HG02588 (cell line): ENCODE measurements around the gene VPS13D.

Experiments used
- ATAC-seq: cut with Tn5 transposase; IDR thresholded peaks from one replicate; pipeline ENCODE4 v1.9.1; 2021; ENCODE audit warnings: mild to moderate bottlenecking, moderate library complexity; ENCODE audit not compliant: unreplicated experiment

The VPS13D gene

DNA sequence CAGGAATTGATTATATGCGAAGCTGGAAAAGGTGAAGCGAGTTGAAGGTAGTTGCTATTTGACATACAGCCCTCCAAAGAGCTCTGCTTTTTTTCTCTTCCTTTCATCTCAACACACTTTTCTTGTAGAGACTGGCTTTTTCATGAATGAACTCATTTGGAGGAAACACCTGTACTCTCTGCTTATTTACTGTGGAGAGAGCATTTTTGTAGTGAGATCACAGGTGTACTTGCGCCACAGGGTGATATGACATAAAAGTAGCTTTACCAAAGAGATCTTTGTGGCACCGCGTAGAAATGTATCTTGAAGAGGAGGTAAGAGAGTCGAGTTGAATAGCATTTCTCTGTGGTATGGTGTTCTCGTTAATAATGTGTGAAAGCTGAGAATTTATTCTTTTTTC is 187.6 kb downstream of the VPS13D start:
- ATAC-seq = no peak

GRCh38 chr1:12420171-12420570 is 190.3 kb downstream of the VPS13D start:
- ATAC-seq = no peak

DNA sequence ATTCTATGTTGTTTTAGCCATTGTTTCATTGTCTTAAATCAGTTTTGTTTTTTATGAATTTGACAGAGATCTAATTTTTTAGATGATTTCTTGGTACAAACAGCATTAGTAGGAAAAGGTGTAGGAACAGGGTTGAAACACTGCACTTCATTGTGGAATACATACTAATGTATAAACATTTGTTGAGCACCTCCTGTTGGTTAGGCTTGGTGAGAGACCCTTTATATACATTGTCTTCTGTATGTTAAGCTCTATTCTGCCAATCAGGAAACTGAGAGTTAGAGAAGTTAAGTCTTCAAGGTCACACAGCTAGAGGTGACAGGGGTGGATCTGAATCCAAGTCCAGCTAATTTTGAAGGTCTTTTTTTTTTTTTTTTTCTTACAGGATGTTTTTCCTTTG is 192.7 kb downstream of the VPS13D start:
- no peak for ATAC-seq

GRCh38 chr1:12424087-12424529 is 194.3 kb downstream of the VPS13D start:
- no peak for ATAC-seq

- no peak for ATAC-seq
Measured at GRCh38 chr1:12424793-12425192, 195.0 kb downstream of the VPS13D start.

DNA sequence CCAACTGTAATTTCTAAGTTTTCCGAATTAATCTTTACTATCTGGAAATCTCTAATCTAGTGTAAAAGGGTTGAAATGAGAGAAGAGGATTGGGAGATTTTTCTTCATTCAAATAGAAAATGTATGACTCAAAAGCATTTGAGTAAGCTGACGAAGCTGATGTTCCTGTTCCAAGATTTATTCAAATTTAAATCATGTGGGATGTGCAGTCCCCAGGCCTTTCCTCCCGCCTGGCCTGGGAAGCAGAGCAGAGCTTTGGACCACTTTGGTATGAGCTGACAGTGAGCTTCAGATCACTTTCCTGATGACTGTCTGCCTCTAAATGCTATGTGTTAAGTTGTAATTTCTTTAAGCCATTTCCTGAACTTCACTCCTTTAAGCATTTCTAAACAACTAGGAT is 196.2 kb downstream of the VPS13D start:
- ATAC-seq = no peak

GRCh38 chr1:12428334-12428733 is 198.5 kb downstream of the VPS13D start:
- ATAC-seq = no peak

DNA sequence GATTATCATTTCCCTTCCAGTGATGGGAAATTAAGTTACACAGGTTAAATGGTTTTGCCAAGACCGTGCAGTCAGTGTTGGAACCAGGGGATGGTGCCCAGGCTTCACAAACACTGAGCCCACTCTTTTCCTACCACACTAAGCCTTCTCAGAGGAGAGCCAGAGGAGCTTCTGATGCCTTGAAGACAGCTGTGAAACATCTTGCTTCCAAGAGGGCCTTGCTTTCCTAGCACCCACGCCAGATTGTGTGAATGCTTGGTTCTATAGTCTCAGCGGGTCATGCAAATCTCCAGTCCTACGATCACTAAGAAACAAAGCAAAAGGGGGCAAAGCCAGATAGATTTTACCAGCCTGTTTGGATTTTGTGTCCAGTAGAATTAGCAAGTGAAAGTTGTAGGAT is 200.7 kb downstream of the VPS13D start:
- no peak for ATAC-seq

GRCh38 chr1:12432897-12433296 is 203.1 kb downstream of the VPS13D start:
- ATAC-seq = no peak

- no peak for ATAC-seq
Measured at GRCh38 chr1:12433323-12434053, 203.7 kb downstream of the VPS13D start.

- ATAC-seq = peak; percentile 38
Measured at GRCh38 chr1:12434174-12434573, 204.3 kb downstream of the VPS13D start.

DNA sequence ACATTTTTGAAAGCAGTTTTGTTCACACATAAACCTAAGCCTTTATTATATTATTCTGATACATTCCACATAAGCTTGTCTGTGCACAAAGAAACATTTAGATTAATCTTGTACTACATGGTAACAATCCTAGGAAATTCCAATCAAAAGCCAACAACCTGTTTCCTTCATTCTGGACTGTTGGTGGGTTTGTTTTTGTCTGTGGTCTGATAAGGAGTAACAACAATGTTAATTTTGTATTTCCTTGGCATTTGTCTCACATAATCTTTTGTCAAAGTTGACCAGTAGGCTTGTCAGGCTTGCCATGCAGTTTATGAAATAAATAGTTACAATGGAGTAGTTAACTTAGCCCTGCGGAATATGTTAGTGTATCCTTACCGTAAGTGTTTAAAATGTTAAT is 204.9 kb downstream of the VPS13D start:
- ATAC-seq = no peak

DNA sequence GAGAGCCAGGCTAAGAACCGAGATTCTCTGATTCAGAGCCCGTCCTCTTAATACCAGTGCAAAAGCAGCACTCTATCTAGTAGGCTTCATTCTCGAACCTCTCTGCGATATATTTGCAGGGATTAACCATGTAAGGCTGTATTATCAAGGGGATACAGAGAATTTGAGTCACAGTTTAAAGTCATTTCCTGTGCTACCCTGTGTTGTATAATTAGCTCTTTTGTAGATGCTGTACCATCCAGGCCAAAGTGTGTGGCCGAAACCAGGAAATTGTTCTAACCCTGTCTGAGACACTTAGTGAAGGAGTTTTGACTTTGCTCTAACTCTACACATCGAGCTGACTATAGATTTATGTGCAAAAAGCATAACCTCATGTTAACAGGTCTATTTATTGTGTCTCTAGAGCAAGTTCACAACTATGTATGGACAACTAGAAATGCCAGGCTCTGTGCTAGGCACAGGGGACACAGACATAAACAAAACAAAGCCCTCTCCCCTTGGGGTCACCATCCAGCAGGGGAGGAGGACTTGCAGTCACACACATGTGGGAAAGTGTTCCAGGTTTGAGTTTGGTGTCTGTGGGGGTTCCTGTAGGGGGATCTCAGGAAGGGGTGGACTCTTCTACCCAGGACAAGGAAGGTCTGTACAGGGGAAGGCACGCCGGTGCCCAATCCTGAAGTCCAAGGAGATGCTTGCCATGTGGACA is 206.0 kb downstream of the VPS13D start:
- ATAC-seq = peak; percentile 65

DNA sequence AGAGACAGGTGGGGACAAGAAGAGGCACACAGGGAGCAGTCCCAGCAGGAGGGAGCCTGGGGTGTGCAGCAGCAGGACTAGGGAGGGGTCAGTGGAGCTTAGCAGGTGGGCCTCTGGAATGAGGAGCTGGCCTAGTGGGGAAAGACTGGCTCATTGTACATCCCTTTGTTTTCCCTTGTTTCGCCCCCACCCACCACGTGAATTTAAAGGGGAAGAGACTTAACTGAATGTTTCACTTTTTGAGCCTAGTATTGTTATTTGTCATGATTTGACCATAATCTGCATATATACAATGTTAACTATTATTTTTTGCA is 206.5 kb downstream of the VPS13D start:
- no peak for ATAC-seq

DNA sequence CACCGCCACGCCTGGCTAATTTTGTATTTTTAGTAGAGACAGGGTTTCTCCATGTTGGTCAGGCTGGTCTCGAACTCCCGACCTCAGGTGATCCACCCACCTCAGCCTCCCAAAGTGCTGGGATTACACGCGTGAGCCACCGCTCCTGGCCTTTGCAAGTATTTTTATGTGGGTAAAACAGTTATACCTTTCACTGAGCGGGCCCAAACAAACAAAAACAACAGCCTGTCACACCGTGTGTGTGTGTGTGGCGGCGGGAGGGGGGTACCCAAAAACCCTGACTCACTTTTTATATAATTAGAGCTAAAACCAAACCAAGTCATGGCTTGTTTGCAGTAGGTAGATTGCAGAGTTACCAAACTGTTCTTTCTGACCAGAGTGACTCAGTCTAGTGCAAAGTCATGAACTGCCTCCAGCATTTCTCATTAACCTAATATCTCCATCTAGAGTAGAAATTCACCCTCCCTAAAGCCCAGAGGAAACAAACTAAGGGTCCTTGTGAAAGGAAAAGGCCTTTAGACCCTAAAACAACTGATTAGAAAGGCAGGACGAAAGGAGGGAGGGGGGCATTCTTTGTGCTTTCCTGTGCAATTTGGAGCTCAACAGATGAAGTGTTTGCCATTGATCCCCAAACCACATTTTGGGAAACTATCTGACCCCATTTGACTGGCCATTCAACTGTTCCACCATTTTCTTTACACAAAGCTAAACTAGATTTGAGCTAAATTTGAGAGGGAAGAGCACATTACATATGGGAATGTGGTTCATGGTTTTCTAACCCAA is 207.2 kb downstream of the VPS13D start:
- ATAC-seq = no peak

DNA sequence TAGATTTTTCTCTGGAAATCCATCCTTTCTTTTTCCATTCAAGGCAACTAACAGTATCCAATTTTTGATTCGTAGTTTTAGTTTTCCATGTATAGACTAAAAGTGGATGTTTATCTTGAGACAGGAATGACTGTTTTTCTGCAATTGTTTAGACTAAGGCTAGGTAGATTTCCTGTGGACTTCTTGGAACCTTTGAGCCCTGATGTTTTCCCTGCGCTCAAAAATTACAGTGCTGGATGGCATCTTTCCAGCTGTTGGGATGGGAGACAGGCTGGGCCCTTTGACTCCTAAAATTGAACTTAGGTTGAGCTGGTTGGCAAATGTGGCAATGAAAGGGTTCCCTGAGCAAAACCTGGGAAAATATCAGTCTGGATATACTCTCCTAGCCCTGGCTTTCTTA is 207.8 kb downstream of the VPS13D start:
- no peak for ATAC-seq

GRCh38 chr1:12438349-12438924 is 208.6 kb downstream of the VPS13D start:
- no peak for ATAC-seq

GRCh38 chr1:12439073-12439472 is 209.2 kb downstream of the VPS13D start:
- ATAC-seq = no peak

DNA sequence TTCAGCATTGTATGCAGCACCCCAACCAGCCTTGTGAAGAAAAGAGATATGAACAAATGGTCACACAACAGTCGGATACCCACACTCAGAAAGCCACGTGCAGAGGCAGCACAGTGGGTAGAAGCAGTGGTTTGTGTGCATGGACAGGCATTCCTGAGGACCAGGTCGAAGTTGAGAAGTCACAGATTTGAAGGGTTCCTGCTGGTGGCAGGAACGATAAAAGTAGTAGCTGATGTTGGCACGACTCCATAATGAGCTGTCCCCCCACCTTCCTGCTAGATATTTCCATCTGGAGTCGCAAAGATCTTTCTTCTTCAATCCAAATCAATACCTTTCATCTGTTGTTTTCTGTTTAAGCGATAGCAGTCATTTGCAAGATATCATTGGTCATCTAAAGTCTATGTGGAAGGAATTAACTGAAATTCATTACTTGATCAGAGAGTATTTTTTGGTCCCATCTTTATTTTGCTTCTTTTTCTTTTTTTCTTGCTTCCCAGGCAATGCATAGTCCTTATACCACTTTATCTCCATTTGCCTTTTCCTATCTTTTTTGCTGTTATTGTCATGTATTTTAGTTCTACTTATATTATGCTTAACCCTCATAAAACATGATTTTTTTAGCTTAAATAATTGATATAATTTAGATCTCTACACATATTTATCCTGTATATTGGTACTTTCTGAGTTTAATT is 211.7 kb downstream of the VPS13D start:
- no peak for ATAC-seq

- no peak for ATAC-seq
Measured at GRCh38 chr1:12442217-12442616, 212.4 kb downstream of the VPS13D start.

DNA sequence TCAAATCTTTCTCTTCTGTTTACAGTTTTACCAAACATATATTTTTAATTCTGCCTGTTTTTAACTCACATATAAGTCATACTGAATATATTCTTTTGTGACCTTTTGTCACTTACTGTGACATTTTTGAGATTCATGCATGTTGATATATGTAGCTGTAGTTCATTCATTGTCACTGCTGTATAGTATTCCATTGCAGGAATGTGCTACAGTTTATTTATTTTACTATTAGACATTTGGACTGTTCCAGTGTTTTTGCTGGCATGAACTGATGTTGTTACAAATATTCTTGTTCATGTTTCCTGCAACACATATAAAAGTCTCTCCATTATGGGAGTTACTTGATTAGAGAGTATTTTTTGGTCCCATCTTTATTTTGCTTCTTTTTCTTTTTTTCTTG is 213.3 kb downstream of the VPS13D start:
- ATAC-seq = no peak
